GM04504 (cell line): ENCODE data around the gene PLEKHM3.
"Not testable (repeated sequence)": the region's sequence is repeated elsewhere in the genome, so short reads cannot be mapped to it uniquely, and the experiment has no call there.

Source experiments
- DNase-seq: peaks from one replicate; pipeline ENCODE4 v3.0.0-alpha.2; 2012; ENCODE audit warnings: low read depth

PLEKHM3 gene

DNA sequence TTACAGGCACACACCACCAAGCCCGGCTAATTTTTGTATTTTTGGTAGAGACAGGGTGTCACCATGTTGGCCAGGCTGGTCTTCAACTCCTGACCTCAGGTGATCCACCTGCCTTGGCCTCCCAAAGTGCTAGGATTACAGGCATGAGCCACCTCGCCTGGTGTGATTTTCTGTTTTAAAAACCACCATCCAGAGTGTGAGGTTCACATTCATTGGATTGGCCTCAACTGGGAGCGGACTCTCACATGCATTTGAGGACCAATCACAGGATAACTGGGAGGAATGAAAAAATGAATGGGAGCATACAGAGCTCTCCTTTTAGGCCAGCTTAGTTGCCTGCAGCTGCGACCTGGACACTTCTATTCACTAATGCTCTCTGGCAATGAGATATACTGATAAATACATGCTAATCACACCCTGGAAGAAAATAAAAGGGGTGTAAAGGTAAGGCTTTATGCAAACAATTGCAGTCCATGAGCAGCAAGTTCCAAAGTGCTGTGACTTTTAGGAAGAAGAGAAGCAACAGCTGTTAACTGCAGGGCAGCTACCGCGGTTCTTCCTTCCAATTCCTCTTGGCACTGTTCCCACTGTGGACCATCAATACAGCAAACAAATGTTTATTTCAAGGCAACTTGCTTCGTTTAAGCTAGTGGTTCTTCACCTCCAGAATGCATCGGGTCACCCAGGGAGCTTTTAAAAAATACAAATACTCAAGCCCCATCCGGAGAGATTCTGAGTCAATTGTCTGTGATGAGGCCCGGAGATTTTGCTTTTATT lies 206.1 kb downstream of the PLEKHM3 start:
- no peak for DNase-seq

GRCh38 chr2:207816546-207816945 lies 208.8 kb downstream of the PLEKHM3 start:
- no peak for DNase-seq

GRCh38 chr2:207815254-207815653 lies 210.1 kb downstream of the PLEKHM3 start:
- no peak for DNase-seq

GRCh38 chr2:207813942-207814341 lies 211.4 kb downstream of the PLEKHM3 start:
- DNase-seq = no peak

DNA sequence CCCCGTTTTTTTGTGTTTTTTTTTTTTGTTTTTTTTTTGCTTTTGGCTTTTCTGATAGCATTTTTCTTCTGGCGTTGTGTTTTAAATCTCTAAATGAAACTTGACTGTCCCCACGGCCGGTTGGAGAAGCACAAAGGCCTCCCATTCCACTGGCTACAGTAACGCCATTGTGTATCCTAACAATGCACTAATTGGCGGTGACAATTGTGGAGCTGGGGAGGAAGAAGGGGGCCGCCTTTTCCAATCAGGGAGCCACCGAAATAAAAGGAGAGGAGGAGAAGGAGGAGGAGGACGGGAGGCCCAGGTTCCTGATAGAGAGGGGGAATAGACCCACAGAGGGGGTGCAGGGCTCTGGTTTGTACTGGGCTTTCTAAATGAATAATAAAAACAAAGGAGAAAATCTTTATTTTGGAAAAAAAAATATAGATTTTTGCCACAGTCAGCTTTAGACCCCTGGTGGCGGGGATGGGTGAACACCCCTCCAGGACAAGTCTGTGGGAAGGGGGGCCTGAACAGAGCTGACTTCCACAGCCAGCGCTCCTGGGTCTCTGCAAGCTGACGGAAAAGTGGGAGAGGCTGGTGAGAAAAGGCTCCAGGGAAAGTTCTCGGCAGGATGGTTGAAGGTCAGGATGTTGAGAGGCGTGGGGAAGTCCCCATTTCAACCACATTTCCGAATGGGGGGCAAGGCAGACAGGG lies 212.0 kb downstream of the PLEKHM3 start:
- no peak for DNase-seq

DNA sequence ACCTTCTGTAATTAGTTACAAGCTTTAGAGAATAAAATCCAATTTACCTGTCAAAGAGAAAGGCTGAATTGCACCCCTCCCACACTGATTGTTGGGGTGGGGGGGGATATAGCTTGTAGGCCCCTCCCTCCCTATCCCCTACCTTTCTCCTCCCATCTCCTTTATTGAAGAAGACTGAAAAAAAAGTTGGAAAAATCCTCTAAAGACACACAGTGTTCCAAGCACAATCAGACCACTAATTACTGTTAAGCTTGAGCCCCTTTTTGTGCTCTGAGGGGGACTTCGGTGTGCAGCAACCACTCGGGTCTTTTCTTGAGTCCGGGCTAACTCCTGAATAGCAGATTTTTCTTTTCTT lies 212.6 kb downstream of the PLEKHM3 start:
- no peak for DNase-seq

GRCh38 chr2:207812058-207812725 lies 213.1 kb downstream of the PLEKHM3 start:
- DNase-seq = no peak

GRCh38 chr2:207811658-207812057 lies 213.7 kb downstream of the PLEKHM3 start:
- DNase-seq = not testable (repeated sequence)

GRCh38 chr2:207810200-207810788 lies 215.0 kb downstream of the PLEKHM3 start:
- DNase-seq = no peak

DNA sequence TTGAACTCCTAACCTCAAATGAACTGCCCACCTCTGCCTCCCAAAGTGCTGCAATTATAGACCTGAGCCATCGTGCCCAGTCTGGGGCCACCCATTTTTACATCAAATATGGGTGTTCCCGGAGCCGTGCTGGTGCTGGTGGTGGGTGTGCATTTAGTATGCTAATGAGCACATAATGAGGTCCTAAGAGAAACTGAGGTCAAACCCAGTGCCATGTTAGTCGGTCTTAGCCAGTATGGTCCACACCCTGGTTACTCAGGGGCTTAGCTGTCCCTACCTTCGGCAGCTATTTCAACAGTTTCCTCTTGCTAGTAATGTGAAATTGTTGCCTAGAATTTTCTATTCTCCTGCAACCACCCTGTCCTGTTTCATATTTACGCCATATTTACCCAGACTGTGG lies 217.2 kb downstream of the PLEKHM3 start:
- no peak for DNase-seq

GRCh38 chr2:207807516-207807915 lies 217.8 kb downstream of the PLEKHM3 start:
- DNase-seq = no peak

DNA sequence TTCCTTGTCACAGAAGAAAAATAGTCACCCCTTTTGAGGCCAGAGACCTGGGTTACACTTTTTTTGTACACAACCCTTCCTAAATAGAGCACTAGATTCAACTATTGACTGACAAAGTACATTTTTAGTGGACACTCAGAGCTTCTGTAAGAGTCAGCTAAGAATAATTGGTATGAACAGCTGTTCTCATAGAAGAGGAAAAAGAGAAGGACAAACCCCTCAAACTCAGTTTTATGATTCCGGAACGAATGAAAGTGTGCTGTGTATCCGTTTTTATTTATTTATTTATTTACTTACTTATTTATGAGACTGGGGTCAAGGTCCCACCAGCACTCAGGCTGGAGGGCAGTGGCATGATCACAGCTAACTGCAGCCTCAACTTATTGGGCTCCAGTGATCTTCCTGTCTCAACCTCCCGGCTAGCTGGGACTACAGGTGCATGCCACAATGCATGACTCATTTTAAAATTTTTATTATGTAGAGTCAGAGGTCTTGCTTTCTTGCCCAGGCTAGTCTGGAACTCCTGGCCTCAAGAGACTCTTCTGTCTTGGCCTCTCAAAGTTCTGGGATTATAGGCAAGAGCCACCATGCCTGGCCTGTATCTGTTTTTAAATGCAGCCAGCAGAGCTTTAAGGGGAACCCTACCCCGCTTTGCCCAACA lies 219.6 kb downstream of the PLEKHM3 start:
- no peak for DNase-seq

- no peak for DNase-seq
Observed at GRCh38 chr2:207802650-207803049, 222.7 kb downstream of the PLEKHM3 start.

DNA sequence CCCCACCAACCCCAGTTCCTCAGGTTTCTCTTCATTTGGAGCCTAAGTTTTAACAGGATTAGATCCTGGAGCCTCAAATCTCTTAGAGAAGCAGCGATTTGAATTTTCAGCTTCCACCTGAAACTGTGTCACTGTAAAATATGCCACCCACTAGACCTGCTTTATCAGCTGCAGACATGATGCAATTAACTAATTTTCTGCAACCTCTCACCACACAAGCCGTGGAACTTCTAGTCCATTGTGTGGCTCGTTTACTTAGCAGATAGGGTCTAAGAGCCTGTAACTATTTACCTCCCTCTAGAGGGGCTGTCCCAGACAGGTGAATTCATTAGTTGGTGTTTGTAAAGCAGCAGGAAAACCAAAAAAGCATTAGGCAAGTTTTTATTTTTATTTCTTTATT lies 224.1 kb downstream of the PLEKHM3 start:
- DNase-seq = no peak

DNA sequence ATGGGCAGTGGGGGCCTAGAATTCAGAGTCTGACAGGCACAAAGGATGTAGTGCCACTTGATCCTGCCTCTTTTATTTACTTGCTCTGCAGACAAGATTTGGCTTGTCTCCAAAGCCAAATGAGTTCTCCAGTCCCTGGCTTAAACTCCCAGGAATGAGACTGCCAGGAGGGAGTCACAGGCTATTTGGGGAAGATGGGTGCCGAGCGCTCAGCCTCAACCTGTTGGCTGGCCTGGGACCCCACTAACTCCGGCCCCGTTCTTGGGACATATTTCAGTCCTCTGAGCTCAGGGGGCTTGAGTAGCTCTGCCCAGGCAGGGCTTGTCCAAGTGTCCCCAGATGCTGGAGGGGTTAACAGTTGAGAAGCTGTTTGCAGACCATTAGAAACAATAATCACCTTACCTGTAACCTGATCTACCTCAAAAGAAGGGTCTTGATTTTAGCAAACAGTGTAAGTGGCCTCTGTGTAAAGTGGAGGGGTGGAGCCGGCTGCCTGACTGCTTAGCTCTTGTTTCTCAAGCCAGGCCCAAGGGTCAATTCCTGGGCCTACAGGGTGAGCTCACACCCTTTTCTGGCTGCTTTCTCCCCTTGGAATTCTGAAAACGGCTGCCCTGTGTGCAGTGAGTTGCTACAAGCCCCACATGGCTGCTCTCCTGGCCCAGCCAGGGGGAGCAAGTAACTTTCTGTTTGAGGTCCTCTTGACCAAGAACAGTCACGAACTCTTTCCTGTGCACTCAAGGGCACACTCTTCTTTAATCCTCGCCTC lies 228.6 kb downstream of the PLEKHM3 start:
- no peak for DNase-seq

DNA sequence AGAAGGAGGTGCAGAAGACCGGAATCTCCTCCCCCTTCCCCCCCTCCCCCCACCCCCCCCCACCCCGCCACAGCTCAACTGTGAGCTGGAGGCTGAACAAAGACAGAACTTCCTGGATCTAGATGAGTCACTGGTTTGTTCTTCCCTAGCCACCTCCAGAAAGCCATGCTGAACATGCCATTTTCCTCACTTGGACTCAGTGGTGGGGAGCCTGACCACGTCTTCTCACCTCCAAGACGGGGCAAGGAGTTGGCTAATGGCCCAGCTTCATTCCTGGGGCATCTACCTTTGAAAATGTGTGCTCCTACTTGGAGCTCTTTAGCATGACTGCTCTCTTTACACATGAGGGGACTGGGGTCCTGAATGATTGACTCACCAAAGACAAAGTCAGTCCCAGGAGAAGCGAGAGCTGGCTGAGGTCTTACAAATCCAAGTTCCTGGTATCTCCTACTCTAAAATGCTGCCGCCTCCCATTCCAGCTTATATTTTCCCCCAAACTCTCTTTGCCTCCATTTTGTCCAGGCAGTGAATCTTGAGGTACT lies 233.0 kb downstream of the PLEKHM3 start:
- no peak for DNase-seq

DNA sequence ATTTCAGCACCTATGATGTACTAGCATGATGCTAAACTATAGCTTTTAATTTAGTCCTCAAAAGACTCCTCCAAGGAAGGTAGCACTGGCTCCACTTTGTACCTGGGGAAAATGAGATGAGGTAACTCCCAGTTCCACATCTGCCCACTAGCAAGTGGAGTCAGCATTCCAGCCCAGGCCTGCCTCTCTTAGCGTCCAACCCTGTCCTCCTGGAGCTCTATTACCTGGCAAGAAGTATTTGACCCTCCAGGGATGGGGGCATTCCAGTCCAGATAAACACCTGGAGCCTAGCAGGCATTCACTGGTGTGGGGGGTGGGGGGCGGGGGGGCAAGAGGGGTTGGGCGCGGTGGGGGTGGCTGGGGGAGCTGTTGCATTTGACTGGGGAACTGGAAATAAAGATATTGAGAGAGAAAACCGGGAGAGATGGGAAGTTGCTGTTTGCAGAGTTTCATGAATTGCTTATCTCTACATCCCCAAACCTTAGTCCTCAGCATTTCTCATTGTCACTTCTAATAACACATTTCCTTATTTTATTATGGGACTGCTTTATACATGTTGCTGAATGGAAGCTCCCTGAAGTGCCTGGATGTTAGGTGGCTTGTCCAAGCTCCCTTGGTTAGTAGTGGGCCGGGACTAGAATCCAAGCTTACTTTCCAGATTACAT lies 233.6 kb downstream of the PLEKHM3 start:
- DNase-seq = no peak

DNA sequence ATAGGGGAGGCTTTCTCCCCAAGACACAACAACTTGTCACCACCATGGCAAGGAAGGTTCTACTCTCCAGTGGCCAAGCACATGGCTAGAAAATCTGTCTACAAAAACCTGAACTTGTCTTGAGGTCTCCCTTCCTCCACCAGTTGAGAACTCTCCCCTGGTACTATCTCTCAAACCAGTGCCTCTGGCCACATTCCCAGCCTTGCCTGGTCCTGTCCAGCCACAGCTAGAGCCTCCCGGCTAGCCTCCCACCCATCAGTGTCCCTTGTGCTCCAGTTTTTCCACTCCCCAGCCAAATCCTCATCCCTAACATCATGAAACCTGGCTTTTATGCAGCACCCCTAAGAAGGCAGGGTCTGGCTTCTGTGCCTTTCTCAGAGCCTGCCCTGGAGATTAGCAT lies 234.4 kb downstream of the PLEKHM3 start:
- DNase-seq = no peak

DNA sequence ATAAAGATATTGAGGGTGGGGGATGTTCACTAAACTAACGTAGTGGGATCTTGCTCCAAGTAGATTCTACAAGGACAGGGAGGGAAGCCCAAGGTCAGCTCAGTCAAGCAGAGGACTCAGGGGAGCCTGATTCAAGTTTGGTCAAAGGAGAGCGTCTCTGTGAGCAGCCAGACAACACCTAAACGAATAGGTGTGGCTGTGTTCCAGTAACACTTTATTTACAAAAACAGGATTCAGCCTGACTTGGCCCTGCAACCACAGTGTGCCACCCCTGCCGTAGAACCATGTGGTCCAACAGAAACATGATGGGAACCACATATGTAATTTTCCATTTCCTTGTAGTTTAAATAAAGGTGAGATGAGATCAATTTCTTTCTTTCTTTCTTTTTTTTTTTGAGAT lies 237.5 kb downstream of the PLEKHM3 start:
- DNase-seq = no peak

- no peak for DNase-seq
Observed at GRCh38 chr2:207787017-207787416, 238.3 kb downstream of the PLEKHM3 start.

DNA sequence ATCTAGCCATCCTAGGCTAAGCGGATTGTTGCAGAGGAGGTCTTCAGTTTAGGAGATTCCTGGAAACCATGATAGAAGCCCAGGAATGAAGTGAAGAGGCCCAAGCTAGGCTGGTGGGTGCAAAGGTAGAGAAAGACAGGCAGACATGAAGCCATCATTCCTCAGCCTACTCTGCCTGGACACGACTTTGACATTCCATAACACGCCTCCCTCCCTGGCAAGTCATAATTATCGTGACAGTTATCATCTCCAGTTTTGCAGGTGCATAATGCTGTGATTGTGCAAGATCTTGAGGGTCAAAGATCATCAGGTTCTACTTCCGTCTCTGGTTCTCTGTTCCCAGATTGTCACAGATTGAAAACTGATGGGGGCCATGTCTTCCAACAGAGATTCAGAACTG lies 240.4 kb downstream of the PLEKHM3 start:
- no peak for DNase-seq
